ENCODE data around the gene UBE2G1.

UBE2G1 gene

DNA sequence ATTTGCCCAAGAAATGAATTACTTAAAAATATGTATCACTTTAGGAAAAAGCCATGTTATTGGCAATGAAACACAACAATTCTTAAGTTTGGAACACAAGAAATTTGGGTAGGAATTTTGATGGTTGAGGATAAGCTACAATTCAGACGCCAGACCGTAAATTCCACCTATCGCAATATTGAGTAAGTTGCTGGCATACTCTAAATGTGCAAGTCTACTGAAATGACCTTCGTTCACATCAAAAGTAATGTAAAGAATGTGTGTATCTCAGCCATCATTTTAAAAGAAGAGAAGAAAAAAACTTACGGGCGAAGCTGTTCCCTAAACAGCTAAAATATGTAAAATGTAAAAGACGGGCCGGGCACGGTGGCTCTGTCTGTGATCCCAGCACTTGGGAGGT lies 33.4 kb downstream of the UBE2G1 start:
- no peak for DNase-seq

DNA sequence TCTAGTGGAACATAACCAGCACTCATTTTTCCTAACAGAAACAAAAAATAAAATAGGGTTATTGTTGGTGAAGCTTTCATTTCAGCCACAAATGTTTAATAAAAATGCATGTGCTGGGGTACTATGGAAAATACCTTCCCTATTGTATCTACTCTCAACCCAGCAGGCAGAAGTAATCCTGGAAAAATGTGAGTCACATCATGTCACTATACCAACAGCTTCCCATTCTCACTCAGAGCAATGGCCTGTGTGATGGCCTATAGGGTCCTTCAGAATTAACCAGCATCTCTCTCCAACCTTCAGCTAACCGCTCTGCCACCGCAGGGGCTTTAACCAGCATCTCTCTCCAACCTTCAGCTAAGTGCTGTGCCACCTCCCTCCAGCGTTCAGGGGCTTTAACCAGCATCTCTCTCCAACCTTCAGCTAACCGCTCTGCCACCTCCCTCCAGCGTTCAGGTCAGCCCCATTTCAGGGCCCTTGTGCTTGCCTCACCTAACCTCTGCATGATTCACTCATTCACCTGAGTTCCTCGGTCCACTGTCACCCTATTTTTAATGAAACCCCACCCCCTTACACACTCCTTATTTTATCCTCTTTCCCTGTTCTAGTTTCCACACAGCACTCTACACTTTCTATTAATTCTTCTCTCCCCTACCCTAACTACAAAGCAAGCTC lies 34.0 kb downstream of the UBE2G1 start:
- DNase-seq = no peak

DNA sequence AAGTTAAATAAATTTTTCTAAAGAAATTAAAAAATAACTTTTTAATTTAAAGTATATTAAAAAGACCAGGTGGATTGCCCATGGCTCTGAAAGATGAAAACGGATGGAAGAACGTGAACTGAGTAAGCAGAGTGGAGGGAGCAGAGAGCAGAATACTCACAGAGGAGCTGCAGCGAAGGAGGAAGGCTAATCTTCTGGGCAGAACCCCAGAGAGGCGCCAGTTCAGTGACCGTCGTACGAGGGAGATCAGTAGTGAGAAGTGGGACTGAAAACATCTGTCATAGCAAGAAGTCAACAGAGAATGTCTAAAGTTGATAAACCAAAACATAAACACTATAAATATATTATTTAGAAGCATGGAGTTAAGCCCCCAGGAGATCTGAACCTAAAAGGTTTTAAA lies 34.9 kb downstream of the UBE2G1 start:
- no peak for DNase-seq

DNA sequence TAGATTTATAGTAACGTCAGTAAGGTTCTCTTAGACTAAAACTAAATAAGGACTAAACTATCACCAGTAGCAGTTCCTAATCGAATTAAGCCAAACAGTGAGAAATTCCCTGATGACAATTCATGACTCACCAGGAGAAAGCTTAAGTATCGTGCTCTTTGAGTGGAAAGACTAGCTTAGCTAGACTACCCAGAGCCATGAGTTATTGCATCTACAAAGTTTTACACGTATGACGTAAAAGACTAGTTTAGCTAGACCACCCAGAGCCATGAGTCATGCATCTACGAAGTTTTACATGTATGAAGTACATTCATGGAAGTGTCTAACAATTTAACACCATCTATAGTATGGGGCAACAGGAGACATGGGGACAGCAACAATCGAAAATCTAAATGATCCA lies 36.6 kb downstream of the UBE2G1 start:
- no peak for DNase-seq

DNA sequence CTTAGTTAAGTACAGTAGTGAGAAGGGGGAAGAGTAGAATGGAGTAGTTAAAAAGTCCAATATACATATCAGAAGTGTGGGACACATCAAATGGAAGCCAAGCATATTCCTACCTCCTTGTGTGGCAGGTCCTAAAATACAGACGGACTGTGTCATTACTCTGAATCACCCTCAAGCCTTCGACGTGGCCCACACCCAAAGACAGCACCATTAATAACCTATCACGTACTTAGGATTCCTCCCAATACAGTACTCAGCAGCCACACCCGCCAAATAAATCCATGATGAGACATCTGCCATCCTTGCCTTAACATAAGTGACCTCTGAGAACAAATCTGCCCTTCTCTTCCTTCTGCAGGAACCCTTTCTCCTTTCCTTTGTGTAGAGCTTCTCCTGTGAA lies 38.9 kb downstream of the UBE2G1 start:
- no peak for DNase-seq

DNA sequence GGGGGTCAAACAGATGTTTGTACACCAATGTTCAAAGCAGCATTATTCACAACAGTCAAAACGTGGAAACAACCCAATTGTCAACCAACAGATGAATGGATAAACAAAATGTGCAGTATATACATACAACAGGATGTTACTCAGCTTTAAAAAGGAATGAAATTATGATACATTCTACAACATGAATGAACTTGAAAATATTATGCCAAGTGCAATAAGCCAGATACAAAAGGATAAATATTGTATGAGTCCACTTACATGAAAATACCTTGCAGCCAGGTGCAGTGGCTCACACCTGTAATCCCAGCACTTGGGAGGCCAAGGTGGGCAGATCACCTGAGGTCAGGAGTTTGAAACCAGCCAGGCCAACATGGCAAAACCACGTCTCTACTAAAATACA lies 39.9 kb downstream of the UBE2G1 start:
- DNase-seq = no peak

DNA sequence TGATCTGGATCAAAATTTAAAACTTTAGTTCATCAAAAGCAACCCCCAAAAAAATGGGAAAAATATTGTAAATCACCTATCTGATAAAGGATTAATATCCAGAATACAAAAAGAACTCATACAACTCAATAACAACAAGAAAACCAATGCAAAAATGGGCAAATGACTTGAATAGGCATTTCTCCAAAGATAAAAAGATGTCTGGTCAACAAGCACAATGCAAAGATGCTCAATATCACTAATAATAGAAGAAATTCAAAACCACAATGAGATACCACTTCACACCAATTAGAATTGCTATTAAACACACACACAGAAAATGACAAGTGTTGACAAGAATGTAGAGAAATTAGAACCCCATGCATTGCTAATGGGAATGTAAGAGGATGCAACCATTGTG lies 40.4 kb downstream of the UBE2G1 start:
- no peak for DNase-seq

DNA sequence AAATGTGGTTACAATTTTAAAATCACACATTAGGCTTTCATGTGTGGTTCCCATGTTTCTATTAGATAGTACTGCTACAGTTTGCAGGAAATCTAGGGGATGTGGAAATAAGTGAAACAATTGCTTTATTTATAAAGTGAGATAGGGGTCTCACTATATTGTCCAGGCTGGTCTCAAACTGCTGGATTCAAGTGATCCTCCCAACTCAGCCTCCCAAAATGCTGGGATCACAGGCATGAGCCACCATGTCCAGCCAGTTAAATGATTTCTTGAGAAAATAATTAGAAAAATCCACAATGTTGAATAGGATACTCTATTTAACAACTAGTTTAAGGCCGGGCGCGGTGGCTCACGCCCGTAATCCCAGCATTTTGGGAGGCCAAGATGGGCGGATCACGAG lies 42.0 kb downstream of the UBE2G1 start:
- no peak for DNase-seq

DNA sequence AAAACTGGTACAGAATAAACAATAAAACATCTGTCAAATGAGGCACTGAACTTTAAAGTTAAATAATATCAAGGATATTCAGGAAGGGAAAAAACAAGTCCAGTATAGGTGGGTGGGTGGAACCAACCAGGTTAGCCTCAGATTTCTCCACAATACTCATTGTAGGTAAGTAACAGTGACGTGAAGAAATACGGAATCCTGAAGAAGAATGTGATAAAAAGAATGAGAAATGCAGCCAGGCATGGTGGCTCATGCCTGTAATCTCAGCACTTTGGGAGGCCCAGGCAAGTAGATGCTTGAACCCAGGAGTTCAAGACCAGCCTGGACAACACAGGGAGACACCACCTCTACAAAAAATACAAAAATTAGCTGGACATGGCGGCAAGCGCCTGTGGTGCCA lies 47.3 kb downstream of the UBE2G1 start:
- DNase-seq = no peak

DNA sequence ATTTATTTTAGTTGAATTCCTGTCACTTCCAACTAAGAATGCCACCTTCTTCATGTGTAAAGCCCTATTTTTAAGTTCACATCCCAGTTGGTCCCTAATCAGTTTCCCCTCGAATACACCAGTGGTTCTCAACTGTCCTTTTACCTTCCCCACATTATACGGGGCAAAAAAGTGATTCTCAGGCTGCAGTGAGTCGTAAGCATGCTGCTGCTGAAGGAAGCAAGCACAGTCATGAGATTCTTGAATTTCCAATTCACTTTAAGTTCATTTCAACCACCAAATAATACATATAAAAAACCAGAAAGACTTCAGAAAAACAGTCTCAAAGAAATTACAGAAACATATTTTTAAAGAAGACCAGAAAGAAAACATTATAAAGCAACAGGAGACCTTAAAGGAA lies 47.9 kb downstream of the UBE2G1 start:
- DNase-seq = no peak

DNA sequence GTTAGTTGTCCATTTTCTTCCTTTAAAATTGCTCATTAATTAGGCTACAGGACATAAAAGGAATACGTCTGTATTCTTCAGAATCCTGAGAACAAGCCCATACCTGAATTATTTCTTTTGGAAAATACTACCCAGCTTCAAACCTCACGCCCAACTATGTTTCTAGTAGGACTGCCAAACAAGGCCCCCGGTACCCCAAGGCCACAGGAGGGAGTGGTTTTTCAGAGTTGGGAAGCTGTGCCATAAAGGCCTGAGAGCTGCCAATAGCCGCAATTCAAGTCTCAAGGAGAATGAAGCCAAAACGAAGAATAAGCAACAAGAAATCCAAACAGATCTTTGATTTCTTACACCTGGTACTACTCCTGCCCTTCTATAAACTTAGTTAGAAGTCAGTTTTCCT lies 48.3 kb downstream of the UBE2G1 start:
- no peak for DNase-seq

DNA sequence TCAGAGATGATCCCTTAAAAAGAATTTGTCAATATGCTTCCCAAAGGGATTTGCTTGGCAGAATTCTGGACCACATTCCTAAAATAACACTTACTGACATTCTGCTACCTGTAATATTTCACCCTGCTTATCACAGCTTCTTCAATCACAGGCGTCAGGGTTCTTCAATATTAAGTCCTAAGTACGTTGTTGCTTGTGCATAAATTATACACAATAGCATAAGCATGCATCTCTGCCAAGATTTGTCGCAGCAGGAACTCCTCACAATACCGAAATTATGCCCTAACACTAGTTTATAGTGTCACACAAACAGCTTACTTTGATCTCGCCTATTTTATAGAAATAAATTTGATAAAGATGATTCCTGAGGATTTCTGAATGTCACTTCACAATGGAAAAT lies 48.9 kb downstream of the UBE2G1 start:
- DNase-seq = no peak

DNA sequence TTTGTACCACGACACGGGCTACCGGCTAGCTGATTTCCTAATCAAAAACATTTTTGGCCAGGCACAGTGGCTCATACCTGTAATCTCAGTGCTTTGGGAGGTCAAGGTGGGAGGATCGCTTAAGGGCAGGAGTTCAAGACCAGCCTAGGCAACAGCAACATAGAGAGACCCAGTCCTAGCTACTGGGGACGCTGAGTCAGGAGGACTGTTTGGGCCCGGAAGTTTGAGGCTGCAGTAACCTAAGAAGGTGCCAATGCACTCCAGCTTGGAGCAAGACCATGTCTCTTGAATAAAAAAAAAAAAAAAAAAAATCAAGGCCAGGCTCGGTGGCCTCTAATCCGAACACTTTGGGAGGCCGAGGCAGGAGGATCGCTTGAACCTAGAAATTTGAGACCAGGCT lies 49.8 kb downstream of the UBE2G1 start:
- DNase-seq = no peak

DNA sequence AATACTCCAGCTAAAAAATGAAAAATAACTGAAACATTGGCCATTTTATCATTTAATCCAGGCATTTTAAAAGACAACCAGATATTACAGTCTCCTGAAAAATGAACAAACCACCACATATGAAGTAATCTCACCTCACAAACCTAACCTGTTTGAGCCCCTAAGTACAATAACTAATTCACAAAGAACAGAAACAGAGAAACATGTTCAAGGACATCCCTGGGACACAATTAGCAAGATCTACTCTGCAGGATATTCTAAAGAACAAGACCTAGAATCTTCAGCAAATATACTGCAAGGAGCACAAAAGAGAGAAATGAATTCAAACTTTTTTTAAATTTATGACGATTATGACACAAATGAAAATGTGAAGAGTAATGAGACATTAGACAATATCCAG lies 51.9 kb downstream of the UBE2G1 start:
- no peak for DNase-seq

DNA sequence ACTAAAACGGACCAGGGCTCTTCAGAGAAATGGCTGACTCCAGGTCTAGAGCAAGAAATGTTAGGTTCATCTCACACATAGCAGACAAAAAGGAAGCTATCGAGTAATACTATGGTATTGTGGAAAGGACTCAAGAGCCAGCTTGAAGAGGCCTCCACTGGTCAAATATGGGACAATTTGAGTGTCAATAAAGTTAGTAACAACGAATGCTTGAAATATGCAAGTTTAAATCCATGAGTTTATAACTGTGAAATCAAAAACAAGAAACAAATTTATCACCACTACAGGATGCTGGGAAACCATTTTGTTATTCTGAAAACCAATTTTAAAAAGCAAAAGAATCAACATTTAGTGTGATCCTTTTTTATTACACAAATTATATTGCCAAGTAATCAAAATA lies 52.3 kb downstream of the UBE2G1 start:
- no peak for DNase-seq

DNA sequence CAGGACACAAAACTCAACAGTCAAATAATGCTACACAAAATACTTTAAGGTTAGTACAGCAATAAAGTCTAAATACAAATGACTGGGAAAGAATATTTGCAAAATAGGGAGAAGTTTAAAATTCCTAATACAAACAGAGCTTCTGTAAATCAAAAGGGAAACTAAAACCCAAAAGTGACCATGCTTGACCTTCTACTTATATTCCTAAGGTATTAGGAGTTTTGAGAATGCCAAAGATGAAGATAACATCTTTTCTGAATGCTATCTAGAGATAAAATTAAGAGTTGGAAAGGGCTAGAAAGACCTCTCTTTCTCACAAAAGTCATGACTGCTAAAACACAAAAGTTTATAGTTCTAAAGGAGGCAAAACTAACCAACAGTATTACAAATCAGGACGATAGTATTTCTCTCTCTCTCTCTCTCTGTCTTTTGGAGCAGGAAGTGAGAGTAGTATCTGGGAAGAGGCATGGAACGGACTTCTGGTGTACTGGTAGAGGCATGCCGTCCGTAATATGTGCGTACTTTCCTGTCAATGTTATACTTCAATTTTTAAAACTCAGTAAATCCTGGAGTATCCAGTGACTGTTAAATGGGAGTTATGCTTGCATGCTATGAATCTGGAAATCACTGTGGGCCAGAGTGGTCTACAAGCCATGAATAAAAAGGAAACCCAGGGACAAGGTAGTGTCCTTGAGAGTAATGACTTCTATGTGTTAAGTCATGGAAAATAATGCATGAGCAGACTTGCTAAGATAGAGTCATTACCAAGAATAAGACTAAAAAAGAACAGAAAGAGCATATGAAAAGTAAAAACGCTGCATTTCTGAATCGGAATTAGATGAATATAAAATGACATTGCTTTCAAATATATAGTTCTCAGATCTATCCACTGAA lies 53.0 kb downstream of the UBE2G1 start:
- DNase-seq = no peak

DNA sequence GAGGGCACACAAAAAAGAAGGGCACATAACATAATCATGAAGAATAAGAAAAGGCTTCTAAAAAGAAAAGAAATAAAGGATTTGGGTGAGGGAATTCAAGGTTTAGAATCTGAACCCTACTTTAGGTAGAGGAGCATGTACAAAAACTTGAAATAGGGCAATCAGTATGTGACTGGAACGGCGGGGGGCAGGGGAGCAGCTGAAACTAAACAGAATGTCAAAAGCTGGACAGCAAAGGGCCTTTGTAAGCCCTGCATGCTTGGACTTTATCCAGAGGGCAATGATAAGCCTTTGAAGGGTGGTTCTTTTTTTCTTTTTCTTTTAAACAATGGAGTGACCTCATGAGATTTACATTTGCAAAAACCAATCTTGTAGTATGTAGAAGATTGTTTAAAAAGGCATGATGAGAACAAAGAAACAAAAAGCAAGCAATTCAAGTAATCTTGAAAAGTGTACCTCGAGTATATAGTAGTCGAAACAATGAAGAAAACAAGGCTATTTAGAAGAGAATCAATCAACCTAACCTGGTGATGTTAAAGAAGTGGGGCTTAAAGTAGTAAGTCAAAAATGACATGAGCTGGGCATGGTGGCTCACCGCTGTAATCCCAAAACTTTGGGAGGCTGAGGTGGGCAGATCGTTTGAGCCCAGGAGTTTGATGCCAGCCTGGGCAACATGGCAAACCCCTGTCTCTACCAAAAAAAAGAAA lies 56.0 kb downstream of the UBE2G1 start:
- no peak for DNase-seq

DNA sequence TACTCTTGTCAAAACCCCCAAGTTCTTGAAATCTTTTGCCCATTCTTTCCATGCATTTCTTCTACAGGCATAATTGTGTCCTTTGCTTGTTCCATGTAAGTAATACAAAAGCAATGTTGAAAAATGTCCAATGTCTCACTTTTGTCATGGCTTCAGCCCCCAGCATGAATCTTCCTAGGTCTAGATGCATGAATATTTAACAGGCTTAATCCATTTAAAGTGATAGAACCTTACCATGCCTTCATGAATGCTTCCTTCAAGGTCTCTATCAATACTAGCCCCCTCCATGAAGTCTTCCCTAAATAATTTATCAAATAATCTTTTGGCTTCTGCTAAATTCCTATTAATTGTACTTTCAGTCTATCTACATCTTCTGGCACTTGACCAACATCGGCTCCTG lies 56.6 kb downstream of the UBE2G1 start:
- DNase-seq = no peak

DNA sequence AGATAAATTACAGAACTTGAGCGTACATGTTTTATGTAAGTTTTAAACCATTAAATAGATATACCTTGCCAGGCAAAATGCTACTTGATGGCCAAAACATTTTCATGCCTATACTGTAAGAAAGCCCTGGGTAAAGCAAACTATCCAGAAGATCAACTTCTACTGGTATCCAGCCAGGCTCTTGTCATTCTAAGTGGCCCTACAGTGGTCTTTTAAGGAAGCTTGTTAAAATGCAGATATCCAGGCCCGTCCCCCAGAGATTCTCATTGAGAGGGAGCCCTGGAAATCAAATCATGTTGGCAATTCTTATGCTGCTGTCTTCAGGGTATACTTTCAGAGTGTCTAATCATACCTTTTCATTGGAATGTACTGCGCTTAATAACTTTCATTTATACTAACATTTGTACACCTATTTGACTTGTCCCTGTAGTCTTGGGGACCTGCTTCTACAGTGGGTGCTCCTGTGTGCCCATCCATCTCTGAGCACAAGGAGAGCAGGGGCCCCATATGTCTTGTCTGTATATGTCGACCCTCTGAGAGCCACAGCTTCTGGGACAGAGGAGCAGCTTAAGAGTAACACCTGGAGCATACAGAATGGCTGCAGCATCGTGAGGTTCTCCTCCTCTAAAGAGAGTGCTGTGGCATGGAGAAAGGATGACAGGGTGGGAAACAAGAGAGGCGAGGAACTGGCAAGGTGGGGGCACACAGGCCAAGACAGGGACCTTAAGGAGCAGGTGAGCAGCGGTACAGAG lies 59.1 kb downstream of the UBE2G1 start:
- no peak for DNase-seq

DNA sequence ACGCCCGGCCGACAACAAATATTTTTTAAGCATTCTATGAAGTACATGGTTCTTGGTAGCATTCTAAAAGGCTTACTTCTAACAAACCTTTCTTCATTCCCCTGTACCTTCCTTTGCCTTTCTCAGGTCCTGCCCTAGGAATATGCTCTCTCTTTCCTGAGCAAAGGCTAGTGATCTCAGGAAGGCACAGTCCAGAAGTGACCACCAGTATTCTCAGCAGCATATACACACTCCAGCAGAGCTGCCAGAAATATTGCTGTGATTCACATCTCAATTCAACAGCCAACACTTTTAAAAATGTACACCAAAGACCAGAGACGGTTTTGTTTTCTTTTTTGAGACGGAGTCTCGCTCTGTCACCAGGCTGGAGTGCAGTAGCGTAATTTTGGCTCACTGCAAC lies 61.3 kb downstream of the UBE2G1 start:
- DNase-seq = no peak

DNA sequence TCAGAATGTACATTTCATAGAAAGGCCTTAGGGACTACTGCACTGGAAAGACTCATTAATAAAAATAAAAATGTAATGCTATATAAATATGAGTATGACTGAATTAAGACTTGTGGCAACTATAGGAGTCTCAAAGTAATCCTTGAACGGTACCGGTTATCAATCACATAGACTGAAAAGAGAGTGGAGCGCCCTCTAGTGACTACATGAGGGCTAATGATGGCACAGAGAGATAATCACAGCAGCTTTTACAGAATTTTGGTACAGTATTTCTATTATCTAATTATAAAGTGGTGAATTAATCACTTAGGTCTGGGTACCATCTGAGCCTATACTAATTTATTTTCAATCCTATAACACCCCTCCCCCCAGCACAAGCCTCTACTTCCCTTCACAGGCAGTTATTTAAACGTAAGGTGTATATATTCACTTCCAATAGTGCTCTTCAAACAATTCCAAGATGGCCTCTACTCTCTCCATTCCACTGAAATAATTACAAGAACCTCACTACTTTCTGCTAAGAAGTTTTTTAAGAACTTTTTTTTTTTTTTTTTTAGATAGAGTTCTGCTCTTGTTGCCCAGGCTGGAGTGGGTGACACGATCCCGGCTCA lies 62.0 kb downstream of the UBE2G1 start:
- peak; percentile 48 to 61 for DNase-seq

DNA sequence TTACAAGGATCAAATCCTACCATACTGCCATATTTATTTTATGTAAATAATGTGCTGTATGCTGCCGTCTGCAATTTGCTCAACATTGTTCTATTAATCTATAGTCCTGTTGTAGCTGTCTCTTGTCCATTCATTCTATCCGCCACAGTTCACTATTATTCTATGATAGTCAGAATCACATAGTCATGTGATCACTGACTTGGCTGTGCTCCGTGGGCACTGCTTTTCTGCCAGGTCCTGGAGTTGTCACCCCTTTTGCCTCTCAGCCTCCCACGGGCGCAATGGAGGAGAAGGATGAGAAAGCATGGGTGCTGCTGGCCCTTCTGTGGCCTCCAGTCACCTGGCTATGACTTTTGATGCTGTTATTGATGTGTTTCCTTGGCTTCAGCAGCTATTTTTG lies 65.4 kb downstream of the UBE2G1 start:
- no peak for DNase-seq

DNA sequence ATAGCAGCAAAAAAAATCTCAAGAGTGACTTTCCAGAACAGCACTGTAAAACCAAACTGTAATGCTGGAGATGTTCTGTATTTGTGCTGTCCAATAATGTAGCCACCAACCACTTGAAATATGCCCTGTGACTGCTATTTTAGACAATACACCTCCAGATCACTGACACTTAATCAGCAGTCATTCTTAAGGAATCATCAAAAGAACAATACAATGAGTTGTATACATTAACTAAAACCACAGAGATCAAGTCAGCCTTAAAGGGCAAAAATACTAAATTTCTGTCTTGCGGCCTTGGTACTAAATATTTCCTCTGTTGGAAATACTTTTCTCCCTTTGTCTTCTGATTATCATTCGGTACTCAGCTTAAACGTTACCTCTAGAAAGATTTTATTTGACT lies 69.1 kb downstream of the UBE2G1 start:
- no peak for DNase-seq

Data from activated CD4-positive, alpha-beta T cell treated with anti-CD3 and anti-CD28 coated beads, Interleukin-2, amount 50 U/mL, for 48 hours (primary cell).